GM18508 (cell line): Measurements from ENCODE around the gene VPS13D.

ENCODE experiments used
- ATAC-seq: cut with Tn5 transposase; IDR thresholded peaks from one replicate; pipeline ENCODE4 v1.9.1; 2021; ENCODE audit warnings: moderate number of reproducible peaks; ENCODE audit not compliant: insufficient read depth, unreplicated experiment

Gene VPS13D

GRCh38 chr1:12475947-12476346 is 246.1 kb downstream of the VPS13D start:
- no peak for ATAC-seq

DNA sequence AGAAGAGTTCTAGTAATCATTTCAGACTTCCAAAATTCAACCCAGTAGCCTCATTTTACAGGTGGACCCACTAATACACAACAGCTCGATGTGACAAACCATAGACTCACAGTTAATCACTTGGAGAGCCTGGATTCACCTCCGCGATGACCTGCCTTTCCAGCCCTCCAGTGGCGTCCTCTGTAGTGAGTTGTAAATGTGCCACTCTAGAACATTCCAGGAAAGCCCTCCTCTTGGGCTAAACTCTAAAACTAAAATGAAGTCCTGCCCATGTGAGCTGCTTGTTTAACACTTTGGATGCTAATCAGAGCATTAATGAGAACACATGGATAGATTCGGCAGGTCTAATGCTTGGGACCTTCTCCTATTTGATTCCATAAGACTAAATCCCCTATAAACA is 247.5 kb downstream of the VPS13D start:
- no peak for ATAC-seq

DNA sequence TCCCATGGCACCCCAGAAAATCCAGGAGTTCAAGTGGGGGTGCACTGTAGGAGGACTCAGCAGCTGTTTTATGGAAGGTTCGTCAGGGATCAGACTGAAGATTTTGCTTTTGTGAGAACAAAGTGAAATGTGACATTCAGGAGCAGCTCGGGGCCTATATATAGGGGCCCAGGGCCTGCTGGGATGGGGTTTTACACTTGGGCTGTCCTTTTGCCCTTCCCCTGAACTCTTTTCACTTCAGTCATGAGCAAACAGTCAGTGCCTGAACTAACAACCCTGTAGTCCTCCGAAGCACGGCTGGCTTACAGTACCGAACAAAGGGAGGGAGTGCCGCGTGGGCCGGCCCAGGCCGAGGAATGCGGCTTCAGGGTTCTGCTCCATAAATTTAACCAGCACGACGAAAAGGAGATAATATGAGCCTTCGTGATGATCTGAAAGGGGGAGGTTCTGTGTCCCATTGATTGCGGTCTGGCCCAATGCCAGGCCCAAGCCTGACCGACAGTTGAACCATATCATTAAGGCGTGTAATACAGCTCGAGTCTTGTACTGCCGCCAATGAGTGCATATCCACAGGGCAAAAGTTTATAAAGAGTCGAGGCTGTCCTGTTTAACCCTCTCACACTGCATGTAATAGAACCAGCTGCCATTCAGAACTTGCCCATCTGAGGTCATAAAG is 248.2 kb downstream of the VPS13D start:
- ATAC-seq, result no peak

DNA sequence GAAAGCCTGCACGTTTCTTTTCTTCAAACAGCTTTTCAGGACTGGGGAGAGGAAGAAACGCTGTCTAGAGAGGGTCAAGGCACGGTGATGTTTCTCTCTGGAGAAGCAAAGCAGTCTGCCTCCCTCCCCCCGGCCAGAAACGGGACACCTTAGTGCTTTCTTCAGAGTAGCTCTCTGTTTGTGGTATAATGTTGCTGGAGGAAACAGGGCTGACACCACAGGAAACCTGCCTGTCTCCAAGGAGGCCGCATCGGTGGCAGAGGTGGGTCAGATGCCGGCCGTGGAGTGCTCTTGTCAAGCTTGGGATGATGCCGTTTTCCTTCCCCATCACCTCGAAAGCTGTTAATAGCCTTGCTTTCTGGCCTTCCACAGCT is 248.8 kb downstream of the VPS13D start:
- no peak for ATAC-seq

DNA sequence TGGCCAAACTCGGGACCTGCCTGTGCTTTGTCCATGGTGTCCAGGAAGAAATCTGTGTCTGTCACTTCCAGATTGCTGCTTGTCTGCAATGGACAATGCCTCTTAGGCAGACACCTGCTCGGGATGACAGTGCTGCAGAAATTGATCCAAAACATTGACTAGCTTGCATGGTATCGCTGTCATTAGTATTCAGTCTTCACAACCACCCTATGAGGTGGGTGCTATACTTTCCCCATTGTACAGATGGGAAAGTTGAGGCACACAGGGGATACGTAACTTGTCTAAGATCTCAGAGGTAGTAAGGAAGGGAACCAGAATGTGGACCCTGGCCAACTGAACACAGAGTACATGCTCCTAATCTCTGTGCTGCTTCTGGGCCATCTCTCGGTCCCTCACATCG is 249.5 kb downstream of the VPS13D start:
- ATAC-seq, result no peak

GRCh38 chr1:12480041-12480440 is 250.2 kb downstream of the VPS13D start:
- ATAC-seq, result no peak

- ATAC-seq, result no peak
These were observed 251.0 kb downstream of the VPS13D start for GRCh38 chr1:12480748-12481362.

- no peak for ATAC-seq
These were observed 252.1 kb downstream of the VPS13D start for GRCh38 chr1:12481928-12482327.

GRCh38 chr1:12482988-12483387 is 253.2 kb downstream of the VPS13D start:
- no peak for ATAC-seq

DNA sequence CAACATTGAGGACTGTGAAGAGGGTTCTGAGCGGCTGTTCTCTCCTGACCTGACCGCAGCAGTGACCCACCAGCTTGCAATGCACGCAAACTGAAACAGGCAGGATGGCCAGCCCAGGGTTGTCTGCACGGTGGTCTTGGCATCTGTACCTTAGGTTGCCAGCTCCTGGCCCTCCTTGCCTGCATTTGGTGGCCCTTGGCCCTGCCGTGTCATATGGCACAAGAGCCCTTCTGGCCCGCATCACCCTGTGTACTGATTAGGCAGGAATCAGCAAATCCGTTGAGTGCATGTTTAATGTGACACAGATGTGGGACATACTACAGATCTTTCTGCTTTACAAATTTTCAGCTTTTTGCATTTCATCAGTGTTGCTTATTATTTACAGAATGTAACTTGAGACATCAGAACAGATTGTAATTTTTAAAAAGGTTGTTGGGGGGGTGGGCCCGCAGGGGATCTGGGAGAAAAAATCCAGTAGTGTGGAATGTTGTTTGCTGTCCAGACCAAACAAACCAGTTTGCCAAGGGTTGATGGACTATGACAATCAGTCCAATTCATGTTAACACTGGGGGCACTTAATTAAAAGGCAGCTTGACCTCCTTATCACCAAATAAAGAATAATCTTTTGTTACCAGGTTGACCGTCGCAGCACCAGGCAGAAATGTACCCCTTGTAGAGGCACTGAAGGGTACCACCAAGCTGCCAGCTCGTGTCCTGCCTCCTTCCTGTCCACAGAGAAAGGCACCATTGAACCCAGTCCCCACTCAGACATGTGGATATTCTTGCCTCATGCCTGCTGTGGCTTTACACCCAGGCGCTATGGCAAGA is 255.6 kb downstream of the VPS13D start:
- no peak for ATAC-seq

DNA sequence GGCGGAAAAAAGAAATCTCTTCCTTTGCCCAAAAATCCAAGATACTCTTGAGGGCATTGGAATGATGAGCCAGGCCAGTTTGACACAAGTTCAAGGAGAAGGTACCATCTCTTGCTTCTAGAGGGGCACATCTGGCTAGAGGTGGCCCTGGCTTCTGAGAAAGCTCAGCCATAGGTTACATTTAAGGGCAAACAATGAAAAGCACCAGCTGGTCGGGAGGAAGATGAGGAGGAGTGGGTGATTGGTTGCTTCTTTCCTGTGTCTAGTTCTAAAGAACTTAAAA is 256.2 kb downstream of the VPS13D start:
- ATAC-seq, result no peak

- no peak for ATAC-seq
These were observed 256.7 kb downstream of the VPS13D start for GRCh38 chr1:12486401-12487005.

DNA sequence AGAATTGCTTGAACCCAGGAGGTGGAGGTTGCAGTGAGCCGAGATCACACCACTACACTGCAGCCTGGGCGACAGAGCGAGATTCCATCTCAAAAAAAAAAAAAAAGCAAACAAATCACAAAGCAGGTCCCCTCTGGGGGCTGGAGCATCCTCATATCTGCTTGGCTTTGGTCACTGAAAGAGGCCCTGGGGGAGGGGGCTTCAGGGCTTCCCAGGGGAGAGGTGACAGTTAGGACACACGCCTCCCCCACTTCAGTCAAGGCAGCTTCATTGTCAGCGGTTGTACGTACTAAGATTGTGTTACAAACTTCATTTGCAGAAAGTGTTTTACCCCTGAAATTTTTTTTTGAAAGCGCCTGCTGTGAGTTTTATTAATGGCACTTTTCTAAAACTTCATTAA is 257.7 kb downstream of the VPS13D start:
- no peak for ATAC-seq

GRCh38 chr1:12488666-12489354 is 259.0 kb downstream of the VPS13D start:
- no peak for ATAC-seq

DNA sequence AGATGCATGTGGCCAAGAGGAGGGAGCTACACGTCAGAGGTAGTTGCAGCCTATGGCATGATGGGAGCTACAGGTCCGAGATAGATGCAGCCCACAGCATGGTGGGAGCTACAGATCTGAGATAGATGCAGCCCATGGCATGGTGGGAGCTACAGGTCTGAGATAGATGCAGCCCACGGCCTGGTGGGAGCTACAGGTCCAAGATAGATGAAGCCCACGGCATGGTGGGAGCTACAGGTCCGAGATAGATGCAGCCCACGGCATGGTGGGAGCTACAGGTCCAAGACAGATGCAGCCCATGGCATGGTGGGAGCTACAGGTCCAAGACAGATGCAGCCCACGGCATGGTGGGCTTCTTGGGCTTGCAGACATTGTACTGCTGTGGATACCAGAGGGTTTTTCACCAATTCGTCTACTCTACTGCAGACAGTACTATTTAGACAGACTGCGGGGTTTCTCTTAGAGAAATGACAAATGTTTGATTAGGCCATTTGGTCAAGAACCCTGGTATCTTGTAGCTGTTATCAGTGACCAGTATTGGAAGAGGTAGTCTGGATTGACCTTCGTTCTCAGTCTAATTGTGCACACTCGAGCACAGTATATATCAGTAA is 260.8 kb downstream of the VPS13D start:
- ATAC-seq, result no peak

- ATAC-seq, result no peak
These were observed 261.8 kb downstream of the VPS13D start for GRCh38 chr1:12491656-12492055.

DNA sequence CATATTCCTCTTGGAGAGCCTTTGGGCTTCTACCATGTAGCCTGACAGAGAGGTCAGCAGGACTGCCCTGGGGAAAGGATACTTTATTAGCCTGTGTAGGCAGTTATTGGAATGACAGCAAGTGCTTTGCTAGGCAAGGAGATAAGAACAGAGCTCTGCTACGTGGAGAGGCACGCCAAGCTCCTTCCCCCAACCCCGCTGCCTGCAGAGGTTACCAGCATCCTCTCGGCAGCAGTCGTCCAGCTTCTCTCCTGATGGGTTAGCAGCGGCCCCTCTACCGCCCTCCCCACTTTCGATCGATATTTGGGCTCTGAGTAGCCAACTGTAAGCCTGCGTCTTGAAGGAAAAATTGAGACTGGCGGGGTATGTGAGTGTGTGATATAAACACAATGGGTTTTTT is 265.9 kb downstream of the VPS13D start:
- no peak for ATAC-seq

- no peak for ATAC-seq
These were observed 266.5 kb downstream of the VPS13D start for GRCh38 chr1:12496154-12496961.

DNA sequence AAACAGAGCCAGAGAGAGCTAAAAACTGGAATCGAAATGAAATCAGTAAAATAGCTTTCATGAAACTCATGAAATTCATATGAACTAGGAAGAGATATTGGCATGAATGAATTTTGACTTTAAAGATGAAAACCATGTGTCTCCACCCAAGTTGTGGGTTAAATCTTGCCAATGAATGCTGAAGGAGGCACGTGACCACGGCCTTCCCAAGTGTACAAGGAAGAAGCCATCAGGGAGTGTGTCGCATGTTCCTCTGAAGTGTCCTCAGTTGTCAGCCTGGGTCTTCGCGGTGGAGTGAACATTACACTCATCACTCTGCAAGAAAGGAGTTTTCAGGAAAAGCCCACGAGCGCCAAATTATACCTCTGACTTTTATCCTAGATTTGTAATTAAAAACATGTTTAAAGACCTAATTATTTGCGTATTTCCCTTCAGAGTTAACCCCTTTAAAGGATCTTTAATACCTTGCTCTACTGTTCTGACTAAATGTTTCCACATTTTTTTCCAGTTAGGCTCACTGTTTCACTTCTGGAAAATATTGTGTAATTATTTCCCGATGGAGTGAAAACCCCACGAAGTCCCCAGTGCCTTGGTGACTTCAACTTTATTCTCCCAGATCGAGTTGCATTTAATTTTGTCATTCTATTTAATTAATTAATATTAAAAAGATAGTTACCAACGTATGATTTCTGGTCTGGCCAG is 269.9 kb downstream of the VPS13D start:
- ATAC-seq, result no peak
